Measurements from ENCODE around the gene GSDMA. TPM values are rescaled to one million over a fixed set of nuclear protein-coding genes. Genes with fewer than 3 reads are reported as not detected.

Gene GSDMA
- total RNA-seq, 4 donors from 2014 or later: 0.18 to 0.35 (median 0.26) TPM; not detected in 1

DNA sequence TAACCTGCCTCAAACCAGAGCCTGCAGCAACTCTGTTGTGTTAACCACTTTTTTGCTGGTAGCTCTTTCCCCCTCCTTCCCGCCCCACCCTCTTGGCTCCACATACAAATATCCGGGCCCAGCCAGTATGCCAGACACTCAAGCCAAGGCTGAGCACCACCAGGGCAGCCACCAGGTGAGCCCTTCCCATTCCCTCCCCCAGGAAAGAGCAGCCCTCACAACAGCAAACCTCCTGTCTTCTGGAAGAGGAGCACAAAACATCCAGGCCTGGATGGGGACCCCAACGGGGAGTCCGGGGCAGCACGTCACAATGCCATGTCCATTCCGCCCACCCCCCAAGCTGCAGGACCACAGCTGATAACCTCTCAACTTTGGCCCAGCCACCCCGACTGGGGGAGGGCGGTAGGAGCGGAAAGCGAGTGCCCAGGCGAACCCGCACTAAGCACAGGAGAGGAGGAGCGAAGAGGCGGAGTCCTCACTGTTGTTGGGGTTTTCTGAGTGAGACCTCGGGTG is 36.2 kb upstream of the GSDMA start:
- intact Hi-C loops (cut with DNase I; ENCODE audit: low total_unique reads): no loop called here
- DNase-seq: peak; percentile 32 to 53
- Histone ChIP-seq H3K36me3 (no peaks in the 10 kb centered on the region), H3K4me1 (peaks cover 7 to 13% of the 10 kb centered on the region in 2 donors), H3K27ac (peak overlapping the region; percentile 66 to 88), H3K9me3 (no peaks in the 10 kb centered on the region), H3K4me3 (peak overlapping the region; percentile 75 to 76), H3K27me3 (no peaks in the 10 kb centered on the region)
- TF ChIP-seq, protein P1, sequence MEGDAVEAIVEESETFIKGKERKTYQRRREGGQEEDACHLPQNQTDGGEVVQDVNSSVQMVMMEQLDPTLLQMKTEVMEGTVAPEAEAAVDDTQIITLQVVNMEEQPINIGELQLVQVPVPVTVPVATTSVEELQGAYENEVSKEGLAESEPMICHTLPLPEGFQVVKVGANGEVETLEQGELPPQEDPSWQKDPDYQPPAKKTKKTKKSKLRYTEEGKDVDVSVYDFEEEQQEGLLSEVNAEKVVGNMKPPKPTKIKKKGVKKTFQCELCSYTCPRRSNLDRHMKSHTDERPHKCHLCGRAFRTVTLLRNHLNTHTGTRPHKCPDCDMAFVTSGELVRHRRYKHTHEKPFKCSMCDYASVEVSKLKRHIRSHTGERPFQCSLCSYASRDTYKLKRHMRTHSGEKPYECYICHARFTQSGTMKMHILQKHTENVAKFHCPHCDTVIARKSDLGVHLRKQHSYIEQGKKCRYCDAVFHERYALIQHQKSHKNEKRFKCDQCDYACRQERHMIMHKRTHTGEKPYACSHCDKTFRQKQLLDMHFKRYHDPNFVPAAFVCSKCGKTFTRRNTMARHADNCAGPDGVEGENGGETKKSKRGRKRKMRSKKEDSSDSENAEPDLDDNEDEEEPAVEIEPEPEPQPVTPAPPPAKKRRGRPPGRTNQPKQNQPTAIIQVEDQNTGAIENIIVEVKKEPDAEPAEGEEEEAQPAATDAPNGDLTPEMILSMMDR (IDR thresholded peaks at IDR 0.05): no peak
- no peak for TF ChIP-seq POLR2A (IDR thresholded peaks at IDR 0.05)

DNA sequence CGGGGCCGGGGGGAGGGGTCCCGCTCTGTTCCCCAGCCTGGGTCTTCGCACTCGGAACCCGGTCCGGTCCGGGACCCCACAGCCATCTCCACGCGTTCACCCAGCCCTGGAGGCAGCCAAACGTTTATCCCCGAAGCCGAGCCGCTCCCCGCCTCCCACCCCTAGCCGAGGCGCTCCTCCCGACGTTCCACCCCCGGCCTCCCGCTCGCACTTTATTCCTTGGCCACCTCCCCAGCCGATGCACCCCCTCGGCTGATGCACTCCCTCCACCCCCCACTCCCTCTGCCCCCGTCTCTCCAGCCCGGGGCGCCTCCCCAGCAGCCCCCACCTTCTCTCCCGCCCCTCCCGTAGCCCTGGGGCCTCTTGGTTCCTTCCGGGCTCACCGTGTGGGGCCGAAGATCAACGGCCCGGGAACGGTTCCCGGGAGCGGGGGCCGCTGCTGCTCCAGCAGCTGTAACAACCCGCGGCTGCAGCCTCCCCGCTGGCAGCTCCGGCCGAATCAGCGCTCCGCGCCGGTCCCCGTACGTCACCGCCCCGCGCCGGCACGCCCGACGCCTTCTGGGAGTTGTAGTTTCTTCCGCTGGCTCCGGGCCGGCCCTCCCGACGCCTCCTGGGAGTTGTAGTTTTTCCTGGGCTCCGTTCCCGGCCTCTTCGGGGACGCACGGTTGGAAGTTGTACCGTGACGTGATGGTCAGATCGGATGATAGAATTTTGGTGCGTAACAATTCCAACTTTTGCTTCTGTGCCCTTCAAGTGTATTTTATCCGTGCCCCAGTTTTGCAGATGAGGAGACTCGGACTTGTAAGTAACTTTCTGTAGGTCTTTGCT is 35.5 kb upstream of the GSDMA start, which contains the start of the genes LRRC3C and ORMDL3:
LRRC3C (plus strand) TSS at position 632 of the 828 bp plus-strand sequence. CDS start 13,792 bp downstream, outside the sequence.
ORMDL3 (minus strand) TSS at position 501 of the 828 bp plus-strand sequence. CDS start 3,398 bp downstream, outside the sequence.
- peak within 1 kb of the TSS; percentile 75 to 76 for H3K4me3 ChIP-seq
- no peaks in the 10 kb centered on the region for H3K36me3 ChIP-seq
- DNase-seq: peak; percentile 94 to 97
- no peaks in the 10 kb centered on the region for H3K9me3 ChIP-seq
- peak within 1 kb of the TSS; percentile 88 to 93 for H3K27ac ChIP-seq
- peak; percentile 73 to 84 for TF ChIP-seq POLR2A (IDR thresholded peaks at IDR 0.05)
- TF ChIP-seq, protein P1 (IDR thresholded peaks at IDR 0.05): peak in 2 of 4 experiments; percentile 6 to 54
- peaks cover 7 to 13% of the 10 kb centered on the region in 2 donors for H3K4me1 ChIP-seq
- intact Hi-C loops (cut with DNase I; ENCODE audit: low total_unique reads): no loop called here
- H3K27me3 ChIP-seq: no peaks in the 10 kb centered on the region

DNA sequence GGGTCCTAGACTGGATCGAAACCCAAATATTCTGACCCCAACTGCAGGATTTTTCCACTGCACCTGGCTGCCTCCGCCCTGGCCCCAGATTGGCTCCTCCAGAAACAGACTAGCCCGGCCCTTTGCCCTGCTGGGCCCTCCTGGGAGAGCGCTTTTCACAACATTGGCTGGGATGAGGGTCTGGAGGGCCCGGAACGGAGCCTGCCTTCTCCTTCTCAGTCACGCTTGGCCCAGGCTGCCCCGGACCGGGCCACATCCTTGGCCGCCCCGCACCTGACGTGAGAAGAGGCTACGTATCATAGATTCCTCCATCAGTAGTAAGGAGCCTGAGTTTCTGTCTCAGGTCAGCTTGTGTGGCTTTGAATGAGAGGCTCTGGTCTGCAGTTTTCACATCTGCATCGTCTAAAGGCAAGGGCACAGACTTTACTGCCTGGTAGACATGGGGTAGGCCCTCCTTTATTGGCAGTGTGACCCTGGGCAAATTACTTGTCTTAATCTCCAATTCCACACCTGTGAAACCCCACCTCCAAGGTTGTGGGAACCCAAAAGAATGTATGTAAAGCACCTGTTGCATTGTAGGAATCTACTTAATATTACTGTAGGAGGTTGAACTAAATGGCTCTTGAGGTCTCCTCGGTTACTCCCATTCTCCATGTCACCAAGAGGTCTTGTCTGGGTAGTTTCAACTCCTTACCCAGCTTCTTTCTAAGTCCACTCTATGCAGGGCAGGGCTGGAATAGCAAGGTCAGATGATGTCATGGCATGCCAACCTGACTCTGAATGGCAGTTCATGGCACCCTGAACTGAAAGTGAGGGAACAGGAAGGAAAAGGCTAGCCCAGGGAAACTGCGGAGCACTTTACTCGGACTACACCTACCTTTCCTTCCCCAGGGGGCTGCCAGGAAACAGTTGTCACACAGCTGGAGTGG is 34.6 kb upstream of the GSDMA start:
- Histone ChIP-seq H3K27ac (peak overlapping the region; percentile 88 to 93), H3K27me3 (no peaks in the 10 kb centered on the region), H3K4me1 (peaks cover 7 to 13% of the 10 kb centered on the region in 2 donors), H3K36me3 (no peaks in the 10 kb centered on the region), H3K4me3 (peak overlapping the region; percentile 75 to 76), H3K9me3 (no peaks in the 10 kb centered on the region)
- DNase-seq: peak; percentile 57 to 65
- intact Hi-C loops (cut with DNase I; ENCODE audit: low total_unique reads): no loop called here
- TF ChIP-seq POLR2A (IDR thresholded peaks at IDR 0.05): no peak
- TF ChIP-seq, protein P1 (IDR thresholded peaks at IDR 0.05): peak in 1 of 4 experiments; percentile 11

DNA sequence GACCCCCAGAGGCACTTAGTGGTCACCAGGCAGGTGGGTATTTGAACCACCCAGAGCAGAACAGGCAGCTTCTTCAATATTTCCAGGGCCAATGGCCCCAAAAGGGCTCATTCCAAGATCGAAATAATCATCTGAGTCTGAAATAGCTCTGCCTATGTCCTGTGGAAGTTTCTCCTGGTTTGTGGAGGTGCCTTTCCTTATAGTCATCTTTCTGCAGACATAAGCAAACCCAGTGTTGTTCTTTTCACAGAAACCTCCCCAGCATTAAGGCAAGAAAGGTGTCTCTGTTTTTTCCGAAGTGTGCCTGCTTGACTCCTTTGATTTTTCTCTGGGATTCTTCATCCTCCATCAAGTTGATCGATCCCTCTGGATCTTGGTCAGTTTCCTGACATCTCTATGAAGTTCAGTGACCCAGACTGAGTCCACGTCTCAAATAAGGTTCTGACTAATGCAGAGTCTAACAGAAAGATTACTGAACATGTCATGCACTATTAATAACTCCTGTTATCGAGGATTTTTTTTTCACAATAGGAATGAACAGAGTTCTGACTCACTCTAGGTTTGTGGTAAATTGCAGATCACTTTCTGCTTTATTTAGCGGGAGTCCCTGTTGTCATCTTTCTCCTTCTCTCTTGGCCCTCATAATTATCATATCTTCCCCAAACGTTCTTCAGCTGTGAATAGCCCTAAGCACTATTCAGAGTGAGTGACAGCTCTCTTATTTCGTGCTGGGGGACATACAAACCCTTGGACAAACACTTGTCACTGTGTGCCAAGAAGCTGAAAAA is 33.8 kb upstream of the GSDMA start:
- Histone ChIP-seq H3K4me3 (peak overlapping the region in 1 of 2 donors; percentile 76), H3K4me1 (peaks cover 7 to 13% of the 10 kb centered on the region in 2 donors), H3K27ac (peak overlapping the region; percentile 88 to 93), H3K9me3 (no peaks in the 10 kb centered on the region), H3K36me3 (no peaks in the 10 kb centered on the region), H3K27me3 (no peaks in the 10 kb centered on the region)
- no peak for DNase-seq
- intact Hi-C loops (cut with DNase I; ENCODE audit: low total_unique reads): no loop called here
- TF ChIP-seq, protein P1 (IDR thresholded peaks at IDR 0.05): no peak
- no peak for TF ChIP-seq POLR2A (IDR thresholded peaks at IDR 0.05)

Data from uterus (tissue), 4 donors.